Liver (tissue), 9 donors: Measurements from ENCODE around the gene SGCG. TPM values are rescaled to one million over a fixed set of nuclear protein-coding genes. Genes with fewer than 3 reads are reported as not detected.

ENCODE experiments used
- DNase-seq: peaks from one replicate; pipeline ENCODE4 v3.0.0-alpha.2; 2017; ENCODE audit warnings: low spot score
- H3K27ac ChIP-seq, 2 donors: one replicate each; pipeline ENCODE4 v1.7.0; 2013; ENCODE audit warnings: inconsistent platforms in 2 of 2, low read length in 2 of 2, control low read depth in 1 of 2, low read depth in 1 of 2, mild to moderate bottlenecking in 1 of 2
- H3K27me3 ChIP-seq, 4 donors: one replicate each; pipeline versions ENCODE4 v1.6.1 to v1.7.0; 2013; ENCODE audit warnings: low read length in 3 of 4, inconsistent platforms in 1 of 4, mild to moderate bottlenecking in 1 of 4, moderate library complexity in 1 of 4; ENCODE audit not compliant: control insufficient read depth in 4 of 4, insufficient read depth in 4 of 4
- H3K36me3 ChIP-seq, 4 donors: one replicate each; pipeline versions ENCODE4 v1.6.1 to v1.7.0; 2013; ENCODE audit warnings: low read length in 3 of 4, mild to moderate bottlenecking in 3 of 4, low read depth in 1 of 4, moderate library complexity in 1 of 4; ENCODE audit not compliant: control insufficient read depth in 4 of 4, insufficient read depth in 3 of 4
- H3K4me1 ChIP-seq, 4 donors: one replicate each; pipeline versions ENCODE4 v1.6.1 to v1.7.0; 2013; ENCODE audit warnings: low read length in 3 of 4, mild to moderate bottlenecking in 3 of 4, moderate library complexity in 1 of 4; ENCODE audit not compliant: control insufficient read depth in 4 of 4, insufficient read depth in 4 of 4
- H3K4me3 ChIP-seq, 3 donors: one replicate each; pipeline versions ENCODE4 v1.6.1 to v1.7.0; 2013; ENCODE audit warnings: low read length in 3 of 3, control low read depth in 1 of 3, low read depth in 1 of 3, mild to moderate bottlenecking in 1 of 3
- H3K9ac ChIP-seq, 2 donors: one replicate each; pipeline ENCODE4 v1.7.0; 2013; ENCODE audit warnings: low read length in 2 of 2, mild to moderate bottlenecking in 2 of 2, moderate library complexity in 2 of 2, control low read depth in 1 of 2, low read depth in 1 of 2
- H3K9me3 ChIP-seq, 4 donors: one replicate each; pipeline versions ENCODE4 v1.6.1 to v1.7.0; 2013; ENCODE audit warnings: low read length in 3 of 4; ENCODE audit not compliant: control insufficient read depth in 4 of 4
- EGR1 ChIP-seq, 2 donors: IDR thresholded peaks; 2 replicates each; pipeline ENCODE4 v1.6.1; 2016 to 2018; ENCODE audit warnings: antibody characterized with exemption in 2 of 2, low read depth in 2 of 2
- FOXA1 ChIP-seq: IDR thresholded peaks from 2 replicates; pipeline ENCODE4 v1.6.1; 2016; ENCODE audit warnings: antibody characterized with exemption
- FOXA2 ChIP-seq: IDR thresholded peaks from 2 replicates; pipeline ENCODE4 v1.6.1; 2016; ENCODE audit warnings: antibody characterized with exemption
- GABPA ChIP-seq, 2 donors: IDR thresholded peaks in 1 of 2; conservative IDR thresholded peaks in 1 of 2; 2 replicates each; pipeline ENCODE4 v1.6.1; 2016; ENCODE audit warnings: antibody characterized with exemption in 2 of 2, mild to moderate bottlenecking in 1 of 2, moderate library complexity in 1 of 2
- HNF4A ChIP-seq, 2 donors: conservative IDR thresholded peaks; 2 replicates each; pipeline ENCODE4 v1.6.1; 2016; ENCODE audit warnings: antibody characterized with exemption in 2 of 2, mild to moderate bottlenecking in 2 of 2
- HNF4G ChIP-seq: IDR thresholded peaks from 2 replicates; pipeline ENCODE4 v1.6.1; 2016; ENCODE audit warnings: antibody characterized with exemption
- JUND ChIP-seq, 2 donors: IDR thresholded peaks; 2 replicates each; pipeline ENCODE4 v1.6.1; 2016; ENCODE audit warnings: antibody characterized with exemption in 2 of 2
- NR2F2 ChIP-seq: IDR thresholded peaks from 2 replicates; pipeline ENCODE4 v1.6.1; 2016; ENCODE audit warnings: antibody characterized with exemption
- RAD21 ChIP-seq, 2 donors: IDR thresholded peaks; 2 replicates each; pipeline ENCODE4 v1.6.1; 2016; ENCODE audit warnings: antibody characterized with exemption in 2 of 2, mild to moderate bottlenecking in 2 of 2
- RXRA ChIP-seq, 2 donors: IDR thresholded peaks; 2 replicates each; pipeline ENCODE4 v1.6.1; 2017 to 2018; ENCODE audit warnings: antibody characterized with exemption in 2 of 2, mild to moderate bottlenecking in 1 of 2
- SP1 ChIP-seq: IDR thresholded peaks from 2 replicates; pipeline ENCODE4 v1.6.1; 2018; ENCODE audit warnings: antibody characterized with exemption, mild to moderate bottlenecking
- TAF1 ChIP-seq: conservative IDR thresholded peaks from 2 replicates; pipeline ENCODE4 v1.6.1; 2016; ENCODE audit warnings: antibody characterized with exemption, mild to moderate bottlenecking
- YY1 ChIP-seq: IDR thresholded peaks from 2 replicates; pipeline ENCODE4 v1.6.1; 2016; ENCODE audit warnings: antibody characterized with exemption, mild to moderate bottlenecking
- WGBS: extraction: QIAGEN DNeasy Blood & Tissue Kit; methylation state at CpG from one replicate; pipeline ENCODE4 v1.1.7; 2013; 5-methylcytosine and 5-hydroxymethylcytosine counted together
- polyA plus RNA-seq, 2 donors: library from polyadenylated mRNA; stranded (reverse) in 1 of 2; unstranded in 1 of 2; fragments of 200-250 nt in 1 of 2; fragments of >200 nt in 1 of 2; fragmentation: Nextera tagmentation in 1 of 2; extraction: Ambion mirVana in 1 of 2; gene quantifications; one replicate each; pipeline versions ENCODE4 v1.2.1 to v1.2.3, GENCODE V29; 2013 to 2015
- total RNA-seq, 2 donors: library from RNA; depleted of rRNA; stranded (reverse); fragments of >200 nt; gene quantifications; one replicate each; pipeline ENCODE4 v1.2.3, GENCODE V29; 2014
- TF ChIP-seq, protein P1 (sequence below): fragments of 150-350 bp; IDR thresholded peaks from 2 replicates; pipeline ENCODE4 v1.5.1; 2017; ENCODE audit warnings: improper control_type of control experiment, low read depth, low read length; ENCODE audit not compliant: missing input control
- TF ChIP-seq, protein P2 (sequence below): IDR thresholded peaks from 2 replicates; pipeline ENCODE4 v1.6.1; 2016; ENCODE audit warnings: antibody characterized with exemption
- TF ChIP-seq, protein P3 (sequence below): IDR thresholded peaks from 2 replicates; pipeline ENCODE4 v1.6.1; 2016; ENCODE audit warnings: antibody characterized with exemption, mild to moderate bottlenecking
- TF ChIP-seq, protein P4 (sequence below): IDR thresholded peaks from 2 replicates; pipeline ENCODE4 v1.6.1; 2016; ENCODE audit warnings: antibody characterized with exemption
- TF ChIP-seq, protein P5 (sequence below): IDR thresholded peaks from 2 replicates; pipeline ENCODE4 v1.6.1; 2016; ENCODE audit warnings: antibody characterized with exemption
- donor health status: healthy.
- donor health status: healthy.
- donor health status: healthy.
- donor health status: healthy.
- donor health status: healthy.

Gene SGCG
- total and polyA plus RNA-seq, 4 donors, result not detected

DNA sequence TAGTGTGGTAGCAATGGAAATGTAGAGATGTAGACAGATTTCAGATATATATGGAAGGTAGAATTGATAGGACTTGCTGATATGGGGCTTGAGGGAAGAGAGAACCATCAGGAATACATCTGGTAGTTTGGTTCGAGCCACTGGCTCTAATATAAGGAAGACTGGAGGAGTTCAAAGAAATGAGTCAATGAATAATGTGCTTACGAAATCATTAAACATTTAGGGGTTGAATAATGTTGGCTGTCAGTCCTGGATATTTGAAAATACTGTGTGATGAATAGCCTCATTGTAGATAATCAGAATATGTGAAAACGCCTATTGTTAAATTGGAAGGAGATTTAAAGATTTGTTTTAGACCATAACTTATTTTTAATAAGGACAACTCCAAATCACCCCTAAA is 21.6 kb downstream of the SGCG start:
- Histone ChIP-seq H3K4me3 (no peak overlapping the region), H3K27ac (no peak overlapping the region), H3K9me3 (no peaks in the 10 kb centered on the region), H3K27me3 (peaks cover 0 to 2% (median 0%) of the 10 kb centered on the region in 4 donors), H3K36me3 (no peaks in the 10 kb centered on the region), H3K9ac (no peak overlapping the region), H3K4me1 (no peaks in the 10 kb centered on the region)
- no peak for TF ChIP-seq NR2F2
- no peak for TF ChIP-seq RXRA (IDR thresholded peaks at IDR 0.05)
- TF ChIP-seq, protein P1, sequence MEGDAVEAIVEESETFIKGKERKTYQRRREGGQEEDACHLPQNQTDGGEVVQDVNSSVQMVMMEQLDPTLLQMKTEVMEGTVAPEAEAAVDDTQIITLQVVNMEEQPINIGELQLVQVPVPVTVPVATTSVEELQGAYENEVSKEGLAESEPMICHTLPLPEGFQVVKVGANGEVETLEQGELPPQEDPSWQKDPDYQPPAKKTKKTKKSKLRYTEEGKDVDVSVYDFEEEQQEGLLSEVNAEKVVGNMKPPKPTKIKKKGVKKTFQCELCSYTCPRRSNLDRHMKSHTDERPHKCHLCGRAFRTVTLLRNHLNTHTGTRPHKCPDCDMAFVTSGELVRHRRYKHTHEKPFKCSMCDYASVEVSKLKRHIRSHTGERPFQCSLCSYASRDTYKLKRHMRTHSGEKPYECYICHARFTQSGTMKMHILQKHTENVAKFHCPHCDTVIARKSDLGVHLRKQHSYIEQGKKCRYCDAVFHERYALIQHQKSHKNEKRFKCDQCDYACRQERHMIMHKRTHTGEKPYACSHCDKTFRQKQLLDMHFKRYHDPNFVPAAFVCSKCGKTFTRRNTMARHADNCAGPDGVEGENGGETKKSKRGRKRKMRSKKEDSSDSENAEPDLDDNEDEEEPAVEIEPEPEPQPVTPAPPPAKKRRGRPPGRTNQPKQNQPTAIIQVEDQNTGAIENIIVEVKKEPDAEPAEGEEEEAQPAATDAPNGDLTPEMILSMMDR, result no peak
- no peak for TF ChIP-seq HNF4G
- TF ChIP-seq, protein P2, sequence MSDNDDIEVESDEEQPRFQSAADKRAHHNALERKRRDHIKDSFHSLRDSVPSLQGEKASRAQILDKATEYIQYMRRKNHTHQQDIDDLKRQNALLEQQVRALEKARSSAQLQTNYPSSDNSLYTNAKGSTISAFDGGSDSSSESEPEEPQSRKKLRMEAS, result no peak
- TF ChIP-seq YY1, result no peak
- no peak for TF ChIP-seq FOXA2
- no peak for TF ChIP-seq HNF4A (conservative IDR thresholded peaks at IDR 0.05)
- TF ChIP-seq, protein P3, sequence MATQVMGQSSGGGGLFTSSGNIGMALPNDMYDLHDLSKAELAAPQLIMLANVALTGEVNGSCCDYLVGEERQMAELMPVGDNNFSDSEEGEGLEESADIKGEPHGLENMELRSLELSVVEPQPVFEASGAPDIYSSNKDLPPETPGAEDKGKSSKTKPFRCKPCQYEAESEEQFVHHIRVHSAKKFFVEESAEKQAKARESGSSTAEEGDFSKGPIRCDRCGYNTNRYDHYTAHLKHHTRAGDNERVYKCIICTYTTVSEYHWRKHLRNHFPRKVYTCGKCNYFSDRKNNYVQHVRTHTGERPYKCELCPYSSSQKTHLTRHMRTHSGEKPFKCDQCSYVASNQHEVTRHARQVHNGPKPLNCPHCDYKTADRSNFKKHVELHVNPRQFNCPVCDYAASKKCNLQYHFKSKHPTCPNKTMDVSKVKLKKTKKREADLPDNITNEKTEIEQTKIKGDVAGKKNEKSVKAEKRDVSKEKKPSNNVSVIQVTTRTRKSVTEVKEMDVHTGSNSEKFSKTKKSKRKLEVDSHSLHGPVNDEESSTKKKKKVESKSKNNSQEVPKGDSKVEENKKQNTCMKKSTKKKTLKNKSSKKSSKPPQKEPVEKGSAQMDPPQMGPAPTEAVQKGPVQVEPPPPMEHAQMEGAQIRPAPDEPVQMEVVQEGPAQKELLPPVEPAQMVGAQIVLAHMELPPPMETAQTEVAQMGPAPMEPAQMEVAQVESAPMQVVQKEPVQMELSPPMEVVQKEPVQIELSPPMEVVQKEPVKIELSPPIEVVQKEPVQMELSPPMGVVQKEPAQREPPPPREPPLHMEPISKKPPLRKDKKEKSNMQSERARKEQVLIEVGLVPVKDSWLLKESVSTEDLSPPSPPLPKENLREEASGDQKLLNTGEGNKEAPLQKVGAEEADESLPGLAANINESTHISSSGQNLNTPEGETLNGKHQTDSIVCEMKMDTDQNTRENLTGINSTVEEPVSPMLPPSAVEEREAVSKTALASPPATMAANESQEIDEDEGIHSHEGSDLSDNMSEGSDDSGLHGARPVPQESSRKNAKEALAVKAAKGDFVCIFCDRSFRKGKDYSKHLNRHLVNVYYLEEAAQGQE, result no peak
- TF ChIP-seq TAF1, result no peak
- no peak for TF ChIP-seq SP1
- TF ChIP-seq, protein P4, sequence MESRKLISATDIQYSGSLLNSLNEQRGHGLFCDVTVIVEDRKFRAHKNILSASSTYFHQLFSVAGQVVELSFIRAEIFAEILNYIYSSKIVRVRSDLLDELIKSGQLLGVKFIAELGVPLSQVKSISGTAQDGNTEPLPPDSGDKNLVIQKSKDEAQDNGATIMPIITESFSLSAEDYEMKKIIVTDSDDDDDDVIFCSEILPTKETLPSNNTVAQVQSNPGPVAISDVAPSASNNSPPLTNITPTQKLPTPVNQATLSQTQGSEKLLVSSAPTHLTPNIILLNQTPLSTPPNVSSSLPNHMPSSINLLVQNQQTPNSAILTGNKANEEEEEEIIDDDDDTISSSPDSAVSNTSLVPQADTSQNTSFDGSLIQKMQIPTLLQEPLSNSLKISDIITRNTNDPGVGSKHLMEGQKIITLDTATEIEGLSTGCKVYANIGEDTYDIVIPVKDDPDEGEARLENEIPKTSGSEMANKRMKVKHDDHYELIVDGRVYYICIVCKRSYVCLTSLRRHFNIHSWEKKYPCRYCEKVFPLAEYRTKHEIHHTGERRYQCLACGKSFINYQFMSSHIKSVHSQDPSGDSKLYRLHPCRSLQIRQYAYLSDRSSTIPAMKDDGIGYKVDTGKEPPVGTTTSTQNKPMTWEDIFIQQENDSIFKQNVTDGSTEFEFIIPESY, result no peak
- TF ChIP-seq JUND (IDR thresholded peaks at IDR 0.05), result no peak
- no peak for DNase-seq
- WGBS, result 46% methylated on average over 3 of the region's 3 CpGs

DNA sequence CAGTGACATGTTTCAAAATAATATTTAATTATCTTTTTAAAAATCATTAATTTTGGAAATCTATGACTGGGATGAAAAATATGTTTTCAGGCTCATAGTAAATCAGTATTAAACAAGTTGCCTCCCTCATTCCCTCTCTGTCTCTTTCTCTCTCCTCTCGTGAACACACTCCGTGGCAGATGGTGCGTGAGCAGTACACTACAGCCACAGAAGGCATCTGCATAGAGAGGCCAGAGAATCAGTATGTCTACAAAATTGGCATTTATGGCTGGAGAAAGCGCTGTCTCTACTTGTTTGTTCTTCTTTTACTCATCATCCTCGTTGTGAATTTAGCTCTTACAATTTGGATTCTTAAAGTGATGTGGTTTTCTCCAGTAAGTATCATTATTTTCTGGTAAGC is 22.7 kb downstream of the SGCG start:
- H3K4me3 ChIP-seq, result no peak overlapping the region
- WGBS, result 75% methylated on average over 5 of the region's 5 CpGs
- DNase-seq, result no peak
- H3K27me3 ChIP-seq, result peaks cover 0 to 2% (median 0%) of the 10 kb centered on the region in 4 donors
- H3K9me3 ChIP-seq, result no peaks in the 10 kb centered on the region
- H3K4me1 ChIP-seq, result no peaks in the 10 kb centered on the region
- no peak overlapping the region for H3K27ac ChIP-seq
- H3K9ac ChIP-seq, result no peak overlapping the region
- no peaks in the 10 kb centered on the region for H3K36me3 ChIP-seq
- TF ChIP-seq, protein P5, sequence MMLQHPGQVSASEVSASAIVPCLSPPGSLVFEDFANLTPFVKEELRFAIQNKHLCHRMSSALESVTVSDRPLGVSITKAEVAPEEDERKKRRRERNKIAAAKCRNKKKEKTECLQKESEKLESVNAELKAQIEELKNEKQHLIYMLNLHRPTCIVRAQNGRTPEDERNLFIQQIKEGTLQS, result no peak
- TF ChIP-seq, protein P2, result no peak
- TF ChIP-seq YY1 (no peak), RAD21 (IDR thresholded peaks at IDR 0.05) (no peak), HNF4G (no peak), FOXA1 (no peak), GABPA (IDR thresholded peaks at IDR 0.05 in 1 of 2, conservative IDR thresholded peaks at IDR 0.05 in 1 of 2) (no peak), EGR1 (IDR thresholded peaks at IDR 0.05; ENCODE audit: low read depth in 2 of 2) (no peak), RXRA (IDR thresholded peaks at IDR 0.05) (no peak), TAF1 (no peak), FOXA2 (no peak), SP1 (no peak)
- TF ChIP-seq, protein P1, result no peak
- TF ChIP-seq, protein P3, result no peak
